Stimulated activated naive CD4-positive, alpha-beta T cell treated with Interleukin-2 at 50 U/mL for 16 hours (primary cell): ENCODE results near the gene LGI4.
A peak's percentile ranks its signal among the peaks of the same experiment; 100 is the strongest.

Experiments used
- DNase-seq: peaks from one replicate; lab custom pipeline; 2025; lab: John Stamatoyannopoulos, UW

The LGI4 gene

DNA sequence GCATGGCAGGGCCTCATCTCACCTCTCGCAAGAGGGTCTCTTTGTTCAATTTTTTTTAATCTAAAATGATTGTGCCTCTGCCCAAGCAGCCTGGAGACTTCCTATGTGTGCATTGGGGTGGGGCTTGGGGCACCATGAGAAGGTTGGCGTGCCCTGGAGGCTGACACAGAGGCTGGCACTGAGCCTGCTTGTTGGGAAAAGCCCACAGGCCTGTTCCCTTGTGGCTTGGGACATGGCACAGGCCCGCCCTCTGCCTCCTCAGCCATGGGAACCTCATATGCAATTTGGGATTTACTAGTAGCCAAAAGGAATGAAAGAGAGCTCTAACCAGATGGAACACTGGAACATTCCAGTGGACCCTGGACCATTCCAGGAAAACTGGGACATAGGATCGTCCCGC lies 11.3 kb downstream of the LGI4 start:
- no peak for DNase-seq

- DNase-seq: no peak
Measured at GRCh38 chr19:35122687-35123551, 11.9 kb downstream of the LGI4 start.

- no peak for DNase-seq
Measured at GRCh38 chr19:35120898-35121297, 14.0 kb downstream of the LGI4 start.

- DNase-seq: no peak
Measured at GRCh38 chr19:35120492-35120891, 14.4 kb downstream of the LGI4 start.

GRCh38 chr19:35119578-35120155 lies 15.2 kb downstream of the LGI4 start:
- DNase-seq: no peak

DNA sequence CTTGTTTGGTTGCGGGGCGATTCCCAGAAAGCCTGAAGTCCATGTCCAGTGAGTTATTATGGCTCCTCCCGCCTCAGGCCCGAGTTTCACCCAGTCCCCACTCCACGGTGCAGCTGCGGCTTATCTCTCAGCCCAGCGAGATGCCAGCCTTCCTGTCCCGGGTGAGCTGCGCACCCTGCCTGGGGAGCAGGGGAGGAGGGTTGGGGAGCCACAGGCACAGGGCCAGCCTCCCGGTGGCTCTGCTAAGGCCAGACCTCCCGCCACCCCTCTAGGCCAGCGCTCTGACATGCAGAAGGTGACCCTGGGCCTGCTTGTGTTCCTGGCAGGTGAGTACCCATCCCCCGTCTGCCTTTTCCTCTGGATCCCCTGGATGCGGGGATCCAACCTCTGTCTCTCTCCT lies 15.8 kb downstream of the LGI4 start:
- DNase-seq: no peak

DNA sequence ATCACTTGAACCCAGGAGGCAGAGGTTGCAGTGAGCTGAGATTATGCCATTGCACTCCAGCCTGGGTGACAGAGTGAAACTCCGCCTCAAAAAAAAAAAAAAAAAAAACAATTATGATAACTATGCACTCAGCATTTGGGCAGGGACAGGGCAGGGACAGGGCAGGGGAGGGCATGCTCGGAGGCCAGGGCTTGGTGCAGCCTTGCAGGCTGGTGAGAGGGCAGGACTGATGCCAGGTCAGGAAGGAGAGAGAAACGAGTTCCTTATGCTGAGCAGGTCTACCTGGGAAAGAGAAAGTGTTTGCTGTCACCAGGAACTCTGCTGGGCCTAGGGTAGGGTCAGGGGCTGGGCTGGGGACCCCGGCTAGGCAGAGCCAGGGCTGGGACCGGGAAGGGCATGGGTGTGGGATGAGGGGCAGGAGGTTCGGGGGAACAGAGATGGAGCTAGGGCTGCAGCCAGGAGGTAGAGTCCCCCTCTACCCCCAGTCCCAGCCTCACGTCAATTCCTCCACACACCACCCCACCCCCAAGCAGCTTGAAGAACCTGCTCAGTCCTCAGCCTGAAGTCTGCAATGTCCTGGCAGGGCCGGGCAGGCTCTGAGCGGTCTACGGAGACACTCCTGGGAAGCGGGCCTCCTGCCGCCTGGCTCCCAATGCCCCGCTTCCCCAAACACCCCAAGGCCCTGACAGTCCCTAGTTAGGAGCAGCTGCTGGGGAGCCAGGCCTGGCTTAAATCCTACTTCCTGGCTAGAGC lies 16.4 kb downstream of the LGI4 start:
- no peak for DNase-seq

GRCh38 chr19:35117799-35118198 lies 17.1 kb downstream of the LGI4 start:
- no peak for DNase-seq

DNA sequence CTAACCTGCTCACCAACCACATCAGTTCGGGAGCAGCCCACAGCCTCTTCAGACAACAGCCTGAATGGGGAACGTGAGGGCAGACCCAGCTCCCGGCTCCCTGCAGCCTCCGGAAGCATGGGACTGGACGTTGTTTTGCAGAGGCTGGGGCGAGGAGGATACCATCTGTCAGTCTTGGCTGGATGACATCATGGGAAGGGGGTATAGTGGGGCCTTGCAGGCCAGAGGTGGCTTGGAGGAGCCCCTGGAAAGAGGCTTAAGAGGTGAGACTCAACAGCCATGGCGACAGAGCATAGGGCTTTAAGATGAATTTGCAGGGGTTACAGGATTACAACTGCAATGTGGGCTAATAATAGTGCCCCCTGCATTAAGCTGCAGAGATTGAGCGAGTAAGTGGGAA lies 17.7 kb downstream of the LGI4 start:
- no peak for DNase-seq

GRCh38 chr19:35116072-35116801 lies 18.6 kb downstream of the LGI4 start:
- DNase-seq: no peak

- no peak for DNase-seq
Measured at GRCh38 chr19:35115177-35115951, 19.5 kb downstream of the LGI4 start, which contains the start of gene FXYD3. Gene FXYD3, plus strand, starts transcription at chr19:35115823. Its CDS starts 3,554 bp downstream, at chr19:35119377.

DNA sequence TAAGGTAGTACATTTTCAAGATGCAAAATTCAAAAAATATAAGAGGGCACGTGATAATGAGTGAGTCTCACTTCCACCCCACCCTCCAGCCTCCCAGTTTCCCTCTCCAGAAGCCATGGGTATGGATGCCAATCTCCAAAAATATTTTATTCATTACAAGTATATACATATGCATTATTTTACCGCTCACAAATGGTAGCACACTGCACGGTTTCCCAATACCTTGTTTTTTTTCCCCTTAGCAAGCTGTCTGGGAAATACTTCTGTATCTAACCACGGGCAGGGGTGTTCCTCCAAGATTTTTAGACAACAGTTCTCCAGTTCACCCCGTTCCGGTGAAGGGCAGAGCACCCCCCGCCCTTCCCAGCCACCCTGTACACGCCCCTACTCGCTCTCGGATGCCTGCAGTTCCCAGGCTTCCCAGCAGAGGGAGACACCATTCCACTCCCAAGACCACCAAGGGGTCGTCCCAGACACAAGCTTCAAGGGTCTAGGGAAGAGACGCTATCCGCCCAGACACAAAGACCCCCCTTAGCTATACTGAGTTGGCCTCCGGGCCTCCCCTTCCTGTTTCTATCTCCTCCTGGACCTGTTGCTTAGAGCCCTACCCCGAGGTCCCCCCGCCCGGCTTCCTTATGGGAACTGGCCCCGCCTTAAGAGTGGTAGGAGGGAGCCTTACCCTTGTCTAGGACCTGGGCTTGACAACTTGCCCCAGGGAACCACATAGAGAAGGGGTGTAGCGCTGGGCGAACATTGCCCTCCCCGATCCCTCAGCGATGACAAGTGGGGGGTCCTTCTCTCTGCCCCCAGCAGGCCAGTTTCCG lies 20.3 kb downstream of the LGI4 start:
- DNase-seq: peak; percentile 46

DNA sequence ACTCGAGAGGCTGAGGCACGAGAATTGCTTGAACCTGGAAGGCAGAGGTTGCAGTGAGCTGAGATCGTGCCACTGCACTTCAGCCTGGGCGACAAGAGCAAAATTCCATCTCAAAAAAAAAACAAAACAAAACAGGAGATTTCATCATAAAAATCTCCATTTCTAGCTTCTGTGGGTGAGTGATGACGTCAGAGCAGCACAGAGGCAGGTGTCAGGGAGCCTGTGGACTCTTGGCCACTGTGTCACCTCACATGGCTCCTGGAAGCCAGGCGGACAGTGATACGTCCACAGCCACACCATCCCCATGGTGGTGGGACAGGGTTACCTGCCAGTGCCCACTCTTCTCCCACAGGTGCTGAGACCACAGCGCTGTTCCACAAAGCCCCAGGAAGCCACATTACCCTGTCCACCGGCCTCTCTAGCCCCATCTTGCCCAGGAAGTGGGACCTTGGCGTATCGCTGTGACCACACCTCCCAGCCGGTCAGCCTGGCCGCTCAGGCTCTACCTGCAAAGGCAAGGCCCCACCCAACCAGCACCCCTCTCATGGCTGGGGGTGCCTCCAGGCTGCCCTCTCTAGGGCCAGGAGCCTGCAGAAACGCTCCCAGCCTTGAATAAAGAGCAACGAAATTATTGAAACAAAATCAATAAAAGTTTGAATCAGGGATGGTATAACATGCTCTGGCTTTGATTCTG lies 21.7 kb downstream of the LGI4 start:
- no peak for DNase-seq

- no peak for DNase-seq
Measured at GRCh38 chr19:35110974-35111373, 23.9 kb downstream of the LGI4 start.

DNA sequence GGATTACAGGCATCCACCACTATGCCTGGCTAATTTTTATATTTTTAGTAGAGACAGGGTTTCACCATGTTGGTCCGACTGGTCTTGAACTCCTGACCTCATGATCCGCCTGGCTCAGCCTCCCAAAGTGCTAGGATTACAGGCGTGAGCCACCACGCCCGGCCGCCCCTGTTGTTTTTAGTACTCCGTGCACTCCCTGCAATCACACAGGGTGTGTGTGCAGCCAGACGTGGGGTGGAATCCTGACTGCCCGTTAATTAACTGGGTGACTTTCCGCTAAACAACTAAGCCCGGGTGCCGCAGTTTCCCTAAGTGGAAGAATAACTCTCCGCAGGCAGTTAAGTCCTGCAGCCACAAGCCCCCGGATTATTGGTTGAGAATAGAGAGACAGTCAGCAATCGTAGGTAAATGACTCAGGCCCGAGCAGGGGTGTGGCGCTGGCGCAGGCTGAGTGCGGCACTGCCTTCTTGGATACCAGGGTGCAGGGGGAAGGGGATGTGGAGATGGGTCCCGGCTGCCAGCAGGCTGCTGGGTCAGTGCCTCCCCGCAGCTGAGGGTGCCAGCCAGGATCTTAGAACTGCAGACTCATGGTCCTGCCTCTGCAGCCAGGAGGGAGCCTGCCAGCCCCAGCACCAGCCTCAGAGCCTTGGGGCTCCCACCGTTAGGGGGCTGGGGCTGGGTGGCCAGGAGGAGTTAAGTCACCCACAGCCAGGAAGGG lies 25.3 kb downstream of the LGI4 start:
- DNase-seq: no peak

- no peak for DNase-seq
Measured at GRCh38 chr19:35108730-35109129, 26.1 kb downstream of the LGI4 start.

DNA sequence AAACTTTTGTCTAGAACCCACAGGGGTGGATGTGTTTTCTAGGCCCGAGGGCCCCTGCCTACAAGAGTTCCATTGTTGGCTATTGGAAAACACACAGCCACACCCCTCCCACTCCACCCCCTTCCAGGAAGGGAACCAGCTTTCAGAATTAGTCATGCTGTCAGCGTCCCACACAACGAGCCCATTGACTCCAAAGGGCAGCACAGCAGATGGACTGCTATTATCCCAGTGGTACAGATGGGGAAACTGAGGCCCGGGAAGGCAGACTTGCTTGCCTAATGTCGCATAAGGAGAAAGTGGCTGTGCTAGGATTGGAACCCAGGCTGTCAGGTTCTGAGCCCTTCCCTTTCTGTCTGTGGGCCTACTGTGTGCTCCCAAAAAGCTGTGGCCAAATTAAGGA lies 27.3 kb downstream of the LGI4 start:
- no peak for DNase-seq

DNA sequence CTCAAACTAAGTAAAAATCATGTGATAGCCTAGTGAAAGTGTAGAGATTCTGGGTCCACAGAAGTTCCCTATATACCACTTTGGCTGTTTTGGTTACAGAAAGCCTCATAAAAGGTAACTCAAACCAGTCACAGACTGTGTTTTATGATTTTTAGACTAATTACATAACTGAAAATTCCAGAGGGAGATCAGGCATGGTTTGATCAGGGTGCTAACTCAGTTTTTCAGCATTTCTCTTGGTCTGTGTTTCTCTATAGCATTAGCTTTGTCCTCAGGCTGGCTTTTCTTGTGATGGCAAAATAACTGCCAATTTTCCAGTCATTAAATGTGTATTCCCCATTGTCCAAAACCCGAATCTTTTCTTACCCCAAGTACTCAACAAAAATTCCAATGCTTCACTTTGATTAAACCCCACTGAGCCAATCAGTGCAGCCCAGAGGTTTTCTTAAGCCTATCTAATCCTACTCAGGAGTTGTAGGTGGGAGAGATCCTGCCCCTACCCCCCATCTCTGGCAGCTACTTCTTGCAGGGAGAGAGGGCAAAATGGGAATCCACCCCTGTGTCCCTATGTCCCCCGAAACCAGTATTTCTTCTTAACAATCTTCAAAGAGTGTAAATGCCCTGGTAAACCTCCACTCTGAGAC lies 27.8 kb downstream of the LGI4 start:
- no peak for DNase-seq

DNA sequence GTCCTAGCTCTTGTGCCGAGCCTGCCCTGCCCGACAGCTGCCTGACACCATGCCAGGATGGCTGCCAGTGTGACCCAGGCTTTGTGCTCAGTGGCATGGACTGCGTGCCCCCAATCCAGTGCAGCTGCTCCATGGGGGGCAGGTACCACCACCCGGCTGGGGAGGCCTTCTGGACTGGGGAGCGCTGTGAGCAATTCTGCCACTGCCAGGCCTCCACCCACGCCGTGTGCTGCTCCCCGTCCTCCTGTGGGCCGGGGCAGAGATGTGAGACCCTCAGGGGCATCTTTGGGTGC lies 28.6 kb downstream of the LGI4 start:
- DNase-seq: no peak
